Fibroblast of lung (primary cell): ENCODE results near the gene TIMM44. TPM values are rescaled to one million over a fixed set of nuclear protein-coding genes. Genes with fewer than 3 reads are reported as not detected.

Experiments used
- DNase-seq, 2 donors: peaks; one replicate each; pipeline versions ENCODE4 v3.0.0 to v3.0.0-alpha.2; 2010; ENCODE audit warnings: low read depth in 2 of 2
- H2AFZ ChIP-seq: 2 replicates; pipeline ENCODE4 v1.5.1; 2012; ENCODE audit warnings: low read length, control low read depth, inconsistent platforms
- H3K27ac ChIP-seq: 2 replicates; pipeline ENCODE4 v1.5.1; 2011; ENCODE audit warnings: low read length, control low read depth; ENCODE audit not compliant: insufficient read depth
- H3K27me3 ChIP-seq: 2 replicates; pipeline ENCODE4 v1.5.1; 2011; ENCODE audit warnings: mild to moderate bottlenecking, low read length; ENCODE audit not compliant: control insufficient read depth, insufficient read depth
- H3K36me3 ChIP-seq: 2 replicates; pipeline ENCODE4 v1.5.1; 2011; ENCODE audit warnings: low read length; ENCODE audit not compliant: control insufficient read depth, insufficient read depth
- H3K4me1 ChIP-seq: 2 replicates; pipeline ENCODE4 v1.5.1; 2011; ENCODE audit warnings: low read length; ENCODE audit not compliant: control insufficient read depth, insufficient read depth; ENCODE audit errors: extremely low read depth
- H3K4me2 ChIP-seq: 2 replicates; pipeline ENCODE4 v1.5.1; 2011; ENCODE audit warnings: low read length, control low read depth; ENCODE audit not compliant: insufficient read depth; ENCODE audit errors: extremely low read depth
- H3K4me3 ChIP-seq, 4 experiments: fragments of 200-600 bp in 1 of 4; sonication (generic) in 1 of 4; replicated peaks in 1 of 4; 2 replicates each; pipeline ENCODE4 v1.5.1; 2011 to 2016; ENCODE audit warnings: low read length in 4 of 4, low read depth in 3 of 4, mild to moderate bottlenecking in 3 of 4, control low read depth in 2 of 4, inconsistent platforms in 1 of 4, mixed read lengths in 1 of 4; ENCODE audit not compliant: insufficient read depth in 1 of 4; ENCODE audit errors: control extremely low read depth in 1 of 4
- H3K79me2 ChIP-seq: 2 replicates; pipeline ENCODE4 v1.5.1; 2012; ENCODE audit warnings: mild to moderate bottlenecking, low read length, inconsistent platforms; ENCODE audit not compliant: control insufficient read depth, insufficient read depth
- H3K9ac ChIP-seq: 2 replicates; pipeline ENCODE4 v1.5.1; 2011; ENCODE audit warnings: mild to moderate bottlenecking, low read length, control low read depth; ENCODE audit not compliant: insufficient read depth
- H3K9me3 ChIP-seq: 2 replicates; pipeline ENCODE4 v1.5.1; 2012; ENCODE audit warnings: low read depth, low read length; ENCODE audit not compliant: control insufficient read depth, insufficient read depth
- H4K20me1 ChIP-seq: 2 replicates; pipeline ENCODE4 v1.5.1; 2011; ENCODE audit warnings: low read length; ENCODE audit not compliant: control insufficient read depth, insufficient read depth; ENCODE audit errors: extremely low read depth
- EZH2 ChIP-seq: IDR thresholded peaks from 2 replicates; pipeline ENCODE4 v1.5.1; 2012; ENCODE audit warnings: low read length, control low read depth, mild to moderate bottlenecking; ENCODE audit errors: missing control alignments
- polyA plus RNA-seq, 2 donors: library from polyadenylated mRNA; depleted of rRNA in 1 of 2; stranded (reverse) in 1 of 2; unstranded in 1 of 2; fragments of >200 nt; gene quantifications; 2 replicates each; pipeline ENCODE4 v1.2.1, GENCODE V29; 2011 to 2012; ENCODE audit warnings: missing spikeins in 1 of 2
- total RNA-seq: library from RNA; depleted of rRNA; stranded (reverse); fragments of >200 nt; gene quantifications from 2 replicates; pipeline ENCODE4 v1.2.1, GENCODE V29; 2014
- TF ChIP-seq, protein P1 (sequence below), 2 donors: IDR thresholded peaks in 1 of 2; conservative IDR thresholded peaks in 1 of 2; 1 replicate in 1 of 2; 2 replicates in 1 of 2; pipeline ENCODE4 v1.5.1; 2011 to 2012; ENCODE audit warnings: low read length in 2 of 2, control low read depth in 1 of 2, inconsistent platforms in 1 of 2, low read depth in 1 of 2, mild to moderate bottlenecking in 1 of 2

The TIMM44 gene
- total and polyA plus RNA-seq, 2 donors (not counting 1 experiment from before 2014, with no cell fraction given) = 29.5 to 56.1 TPM

DNA sequence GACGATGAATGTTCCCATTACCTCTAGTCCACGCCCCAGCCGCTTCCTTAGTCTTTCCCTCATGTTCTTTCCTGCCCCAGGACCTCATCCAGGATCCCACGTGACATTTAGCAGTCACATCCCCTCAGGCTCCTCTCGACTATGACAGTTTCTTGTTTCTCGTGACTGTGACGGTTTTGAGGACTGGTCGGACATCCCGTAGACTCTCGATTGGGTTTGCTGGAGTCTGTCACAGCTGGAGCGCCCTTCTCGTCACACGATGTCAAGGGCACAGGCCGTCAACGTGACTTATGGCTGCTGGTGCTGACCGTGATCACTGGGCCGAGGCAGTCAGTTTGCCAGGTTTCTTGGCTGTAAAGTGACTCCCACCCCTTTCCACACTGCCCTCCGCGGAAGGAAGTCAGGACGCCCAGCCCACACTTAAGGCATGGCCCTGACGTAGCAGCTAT is 39.2 kb upstream of the TIMM44 start:
- H3K9ac ChIP-seq = no peak overlapping the region
- no peak overlapping the region for H3K27ac ChIP-seq
- peaks cover 33% of the 10 kb centered on the region for H3K79me2 ChIP-seq
- no peak overlapping the region for H3K4me3 ChIP-seq
- no peak overlapping the region for H2AFZ ChIP-seq
- no peaks in the 10 kb centered on the region for H3K9me3 ChIP-seq
- peaks cover 22% of the 10 kb centered on the region for H3K36me3 ChIP-seq
- H4K20me1 ChIP-seq = no peaks in the 10 kb centered on the region
- no peak overlapping the region for H3K4me2 ChIP-seq
- H3K4me1 ChIP-seq = peaks cover 14% of the 10 kb centered on the region
- TF ChIP-seq, protein P1, sequence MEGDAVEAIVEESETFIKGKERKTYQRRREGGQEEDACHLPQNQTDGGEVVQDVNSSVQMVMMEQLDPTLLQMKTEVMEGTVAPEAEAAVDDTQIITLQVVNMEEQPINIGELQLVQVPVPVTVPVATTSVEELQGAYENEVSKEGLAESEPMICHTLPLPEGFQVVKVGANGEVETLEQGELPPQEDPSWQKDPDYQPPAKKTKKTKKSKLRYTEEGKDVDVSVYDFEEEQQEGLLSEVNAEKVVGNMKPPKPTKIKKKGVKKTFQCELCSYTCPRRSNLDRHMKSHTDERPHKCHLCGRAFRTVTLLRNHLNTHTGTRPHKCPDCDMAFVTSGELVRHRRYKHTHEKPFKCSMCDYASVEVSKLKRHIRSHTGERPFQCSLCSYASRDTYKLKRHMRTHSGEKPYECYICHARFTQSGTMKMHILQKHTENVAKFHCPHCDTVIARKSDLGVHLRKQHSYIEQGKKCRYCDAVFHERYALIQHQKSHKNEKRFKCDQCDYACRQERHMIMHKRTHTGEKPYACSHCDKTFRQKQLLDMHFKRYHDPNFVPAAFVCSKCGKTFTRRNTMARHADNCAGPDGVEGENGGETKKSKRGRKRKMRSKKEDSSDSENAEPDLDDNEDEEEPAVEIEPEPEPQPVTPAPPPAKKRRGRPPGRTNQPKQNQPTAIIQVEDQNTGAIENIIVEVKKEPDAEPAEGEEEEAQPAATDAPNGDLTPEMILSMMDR (conservative IDR thresholded peaks at IDR 0.05 in 1 of 2, IDR thresholded peaks at IDR 0.05 in 1 of 2; ENCODE audit: low read depth in 1 of 2, low read length in 2 of 2) = no peak
- no peak for TF ChIP-seq EZH2
- DNase-seq = no peak
- no peaks in the 10 kb centered on the region for H3K27me3 ChIP-seq

GRCh38 chr19:7982103-7982502 is 38.6 kb upstream of the TIMM44 start:
- Histone ChIP-seq H3K9ac (no peak overlapping the region), H3K9me3 (no peaks in the 10 kb centered on the region), H3K36me3 (peaks cover 24% of the 10 kb centered on the region), H3K4me2 (no peak overlapping the region), H3K4me3 (no peak overlapping the region), H3K27ac (no peak overlapping the region), H4K20me1 (no peaks in the 10 kb centered on the region), H2AFZ (no peak overlapping the region), H3K79me2 (peaks cover 30% of the 10 kb centered on the region), H3K4me1 (peaks cover 9% of the 10 kb centered on the region), H3K27me3 (no peaks in the 10 kb centered on the region)
- TF ChIP-seq EZH2 = no peak
- TF ChIP-seq, protein P1 (conservative IDR thresholded peaks at IDR 0.05 in 1 of 2, IDR thresholded peaks at IDR 0.05 in 1 of 2; ENCODE audit: low read depth in 1 of 2, low read length in 2 of 2) = no peak
- DNase-seq = no peak

DNA sequence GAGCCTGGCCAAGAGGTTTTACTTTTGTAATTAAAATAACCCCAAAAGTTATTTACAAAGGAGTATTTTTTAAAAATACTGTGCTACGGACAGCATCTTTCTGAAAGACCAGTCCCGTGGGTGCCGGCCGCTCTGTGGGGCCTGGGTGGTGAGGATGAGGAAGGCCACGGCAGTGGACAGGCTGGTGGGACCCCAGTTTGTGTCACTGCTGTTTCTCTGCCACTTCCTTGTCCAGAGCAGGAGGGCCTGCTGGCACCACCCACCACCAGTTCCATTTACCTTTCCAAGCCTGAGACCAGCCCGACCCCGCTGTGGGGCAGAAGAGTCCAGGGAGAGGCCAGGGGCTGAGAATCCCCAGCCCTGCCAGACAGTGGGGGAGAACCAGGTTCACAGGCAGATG is 38.2 kb upstream of the TIMM44 start:
- Histone ChIP-seq H3K4me1 (peaks cover 7% of the 10 kb centered on the region), H3K9me3 (no peaks in the 10 kb centered on the region), H3K36me3 (peaks cover 25% of the 10 kb centered on the region), H3K27ac (no peak overlapping the region), H3K4me3 (no peak overlapping the region), H2AFZ (no peak overlapping the region), H4K20me1 (no peaks in the 10 kb centered on the region), H3K4me2 (no peak overlapping the region), H3K27me3 (no peaks in the 10 kb centered on the region), H3K79me2 (peaks cover 30% of the 10 kb centered on the region), H3K9ac (no peak overlapping the region)
- no peak for DNase-seq
- TF ChIP-seq, protein P1 (conservative IDR thresholded peaks at IDR 0.05 in 1 of 2, IDR thresholded peaks at IDR 0.05 in 1 of 2; ENCODE audit: low read depth in 1 of 2, low read length in 2 of 2) = no peak
- TF ChIP-seq EZH2 = no peak
